Kidney (tissue), 14 donors: ENCODE data around the gene OGFOD1. TPM values are rescaled to one million over a fixed set of nuclear protein-coding genes. Genes with fewer than 3 reads are reported as not detected.

Source experiments
- DNase-seq, 5 donors: peaks; one replicate each; pipeline ENCODE4 v3.0.0-alpha.2; 2013 to 2020
- FAIRE-seq: peaks from 2 replicates; lab custom pipeline; 2012; peaks lifted over from hg19 to GRCh38; lab: Jason Lieb, UNC
- H3K27ac ChIP-seq, 2 donors: one replicate each; pipeline ENCODE4 v1.7.0; 2013; ENCODE audit warnings: low read depth in 2 of 2, low read length in 2 of 2, inconsistent platforms in 1 of 2
- H3K27me3 ChIP-seq: one replicate; pipeline ENCODE4 v1.7.1; 2013; ENCODE audit warnings: low read length, inconsistent platforms; ENCODE audit not compliant: control insufficient read depth, insufficient read depth
- H3K36me3 ChIP-seq, 3 donors: one replicate each; pipeline versions ENCODE4 v1.7.0 to v1.7.1; 2013; ENCODE audit warnings: low read length in 3 of 3, control low read depth in 1 of 3, inconsistent platforms in 1 of 3; ENCODE audit not compliant: insufficient read depth in 3 of 3, control insufficient read depth in 2 of 3
- H3K4me1 ChIP-seq, 3 donors: one replicate each; pipeline versions ENCODE4 v1.7.0 to v1.7.1; 2013; ENCODE audit warnings: low read length in 3 of 3, inconsistent platforms in 1 of 3, low read depth in 1 of 3; ENCODE audit not compliant: control insufficient read depth in 2 of 3, insufficient read depth in 2 of 3
- H3K4me3 ChIP-seq, 3 donors: one replicate each; pipeline versions ENCODE4 v1.7.0 to v1.8.1; 2013; ENCODE audit warnings: low read length in 3 of 3, control low read depth in 1 of 3, inconsistent platforms in 1 of 3
- H3K9ac ChIP-seq, 3 donors: one replicate each; pipeline versions ENCODE4 v1.7.0 to v1.7.1; 2013; ENCODE audit warnings: low read length in 3 of 3, control low read depth in 1 of 3, inconsistent platforms in 1 of 3
- H3K9me3 ChIP-seq, 3 donors: one replicate each; pipeline versions ENCODE4 v1.7.0 to v1.7.1; 2013; ENCODE audit warnings: low read length in 3 of 3, control low read depth in 1 of 3, inconsistent platforms in 1 of 3; ENCODE audit not compliant: control insufficient read depth in 2 of 3, insufficient read depth in 1 of 3
- intact Hi-C: fragments of 100-400 bp; cut with DNase I; formaldehyde crosslinking; loops from one replicate; pipeline ENCODE4 v1.11.1; 2022
- polyA plus RNA-seq: library from polyadenylated mRNA; stranded (reverse); fragments of 350-450 nt; fragmentation: Illumina TruSeq; extraction: RNeasy Lipid Tissue Mini Kit (QIAGEN cat#74804); gene quantifications from one replicate; pipeline ENCODE4 v1.2.3, GENCODE V29; 2014; ENCODE audit warnings: low read depth, low replicate concordance; ENCODE audit not compliant: insufficient read depth
- total RNA-seq: library from RNA; stranded (reverse); fragmentation: NEBNext Ultra II Directional; extraction: Animal tissue kit (Norgen Biotek cat#: 25700); gene quantifications from one replicate; pipeline ENCODE4 v1.2.1, GENCODE V29; 2021
- TF ChIP-seq, protein P1 (sequence below): IDR thresholded peaks from 3 replicates; pipeline ENCODE4 v1.5.1; 2012; ENCODE audit warnings: mild to moderate bottlenecking, moderate library complexity, borderline replicate concordance; ENCODE audit not compliant: insufficient read depth; ENCODE audit errors: extremely low read depth
- donor health status: control.
- donor health status: control.
- donor health status: control.
- donor health status: control.
- donor health status: control.
- donor health status: DM: yes; HTN: yes; CAD: no.
- donor health status: Normal renal cell carcinoma (clear cell type).

OGFOD1 gene
- total and polyA plus RNA-seq, 2 donors from 2014 or later, result 16.1 to 39.4 TPM

DNA sequence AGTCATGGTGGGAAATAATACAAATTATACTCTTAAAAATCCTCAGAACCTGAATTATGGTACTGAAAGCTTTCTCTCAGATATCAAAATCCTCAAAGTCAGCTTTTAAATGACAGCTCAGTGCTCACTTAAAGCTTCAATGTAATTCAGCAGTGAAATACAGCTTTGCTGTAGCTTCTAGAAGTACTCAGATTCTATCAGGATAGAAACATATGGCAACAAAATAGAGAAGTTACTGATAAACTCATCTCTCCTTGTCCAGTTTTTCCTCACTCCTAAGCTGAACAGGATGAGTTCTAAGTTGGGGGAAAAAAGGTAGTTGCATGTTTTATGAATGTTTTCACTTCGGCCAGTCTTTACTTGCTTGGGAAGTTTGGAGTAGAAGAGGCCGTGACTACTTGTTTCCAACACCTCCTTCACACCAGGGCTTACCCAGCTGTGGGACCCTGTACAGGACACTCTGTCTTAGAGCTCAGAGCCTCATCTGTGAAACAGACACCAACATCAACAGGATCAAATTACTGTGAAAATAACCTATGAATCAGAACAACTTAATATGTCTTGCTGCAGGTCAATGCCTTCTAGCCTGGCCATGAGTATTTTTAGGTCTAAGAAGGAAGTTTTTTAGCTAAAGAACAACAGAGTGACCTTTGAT, 30.2 kb downstream of the OGFOD1 start:
- Histone ChIP-seq H3K27me3 (no peaks in the 10 kb centered on the region), H3K4me3 (no peak overlapping the region), H3K36me3 (peaks cover 2 to 56% (median 24%) of the 10 kb centered on the region in 3 donors), H3K9ac (no peak overlapping the region), H3K27ac (no peak overlapping the region), H3K4me1 (no peaks in the 10 kb centered on the region), H3K9me3 (no peaks in the 10 kb centered on the region)
- DNase-seq, result peak in 4 of 5 donors; percentile 56 to 94 (median 76)
- TF ChIP-seq, protein P1, sequence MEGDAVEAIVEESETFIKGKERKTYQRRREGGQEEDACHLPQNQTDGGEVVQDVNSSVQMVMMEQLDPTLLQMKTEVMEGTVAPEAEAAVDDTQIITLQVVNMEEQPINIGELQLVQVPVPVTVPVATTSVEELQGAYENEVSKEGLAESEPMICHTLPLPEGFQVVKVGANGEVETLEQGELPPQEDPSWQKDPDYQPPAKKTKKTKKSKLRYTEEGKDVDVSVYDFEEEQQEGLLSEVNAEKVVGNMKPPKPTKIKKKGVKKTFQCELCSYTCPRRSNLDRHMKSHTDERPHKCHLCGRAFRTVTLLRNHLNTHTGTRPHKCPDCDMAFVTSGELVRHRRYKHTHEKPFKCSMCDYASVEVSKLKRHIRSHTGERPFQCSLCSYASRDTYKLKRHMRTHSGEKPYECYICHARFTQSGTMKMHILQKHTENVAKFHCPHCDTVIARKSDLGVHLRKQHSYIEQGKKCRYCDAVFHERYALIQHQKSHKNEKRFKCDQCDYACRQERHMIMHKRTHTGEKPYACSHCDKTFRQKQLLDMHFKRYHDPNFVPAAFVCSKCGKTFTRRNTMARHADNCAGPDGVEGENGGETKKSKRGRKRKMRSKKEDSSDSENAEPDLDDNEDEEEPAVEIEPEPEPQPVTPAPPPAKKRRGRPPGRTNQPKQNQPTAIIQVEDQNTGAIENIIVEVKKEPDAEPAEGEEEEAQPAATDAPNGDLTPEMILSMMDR, result no peak
- intact Hi-C loops, result no loop called here
- FAIRE-seq, result no peak

DNA sequence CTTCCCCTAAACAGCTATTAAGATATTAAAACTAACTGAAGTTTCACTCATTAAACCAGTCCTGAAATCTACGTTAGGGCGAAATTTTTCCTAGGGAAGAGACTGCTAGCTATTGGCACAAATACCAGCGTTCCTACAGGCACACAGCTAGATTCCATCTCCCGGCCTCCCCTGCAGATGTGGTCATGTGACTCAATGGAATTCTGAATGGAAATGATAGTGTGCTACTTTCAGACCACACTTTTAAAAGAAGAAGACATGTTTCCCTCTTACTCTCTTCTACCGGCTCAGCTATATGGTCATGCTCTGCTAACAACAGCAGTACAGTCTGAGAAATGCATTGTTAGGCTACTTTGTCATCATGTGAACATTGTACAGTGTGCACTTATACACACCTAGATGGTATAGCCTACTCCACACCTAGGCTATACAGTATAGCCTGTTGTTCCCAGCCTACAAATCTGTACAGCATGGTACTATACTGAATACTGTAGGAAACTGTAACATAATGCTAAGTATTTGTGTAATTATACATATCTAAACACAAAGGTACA, 31.4 kb downstream of the OGFOD1 start:
- Histone ChIP-seq H3K4me1 (no peaks in the 10 kb centered on the region), H3K9me3 (no peaks in the 10 kb centered on the region), H3K27me3 (no peaks in the 10 kb centered on the region), H3K9ac (no peak overlapping the region), H3K27ac (no peak overlapping the region), H3K4me3 (no peak overlapping the region), H3K36me3 (peaks cover 2 to 53% (median 19%) of the 10 kb centered on the region in 3 donors)
- FAIRE-seq (no peak), DNase-seq (peak in 2 of 5 donors; percentile 24 to 39)
- TF ChIP-seq, protein P1, result no peak
- intact Hi-C loops, result no loop called here

DNA sequence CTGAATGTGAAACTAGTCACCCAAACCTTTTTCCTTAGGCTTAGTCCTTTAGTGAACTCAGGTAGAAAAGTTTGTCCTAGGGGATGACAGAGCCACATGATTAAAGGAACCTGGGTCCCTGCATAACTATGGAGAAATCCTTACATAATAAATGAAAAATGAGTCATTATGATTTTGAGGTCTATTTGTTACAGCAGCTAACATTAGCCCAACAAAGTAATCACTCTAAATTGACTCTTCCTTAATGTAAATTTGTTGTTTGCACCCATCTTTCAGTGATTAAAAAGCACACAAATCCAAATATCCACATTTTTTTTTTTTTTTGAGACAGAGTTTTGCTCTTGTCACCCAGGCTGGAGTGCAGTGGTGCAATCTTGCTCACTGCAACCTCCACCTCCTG, 32.0 kb downstream of the OGFOD1 start:
- no peaks in the 10 kb centered on the region for H3K9me3 ChIP-seq
- no peak overlapping the region for H3K9ac ChIP-seq
- intact Hi-C loops, result no loop called here
- no peak overlapping the region for H3K4me3 ChIP-seq
- TF ChIP-seq, protein P1, result no peak
- DNase-seq, result no peak
- no peaks in the 10 kb centered on the region for H3K4me1 ChIP-seq
- H3K27me3 ChIP-seq, result no peaks in the 10 kb centered on the region
- FAIRE-seq, result no peak
- H3K36me3 ChIP-seq, result peaks cover 2 to 49% (median 18%) of the 10 kb centered on the region in 3 donors
- no peak overlapping the region for H3K27ac ChIP-seq
